Activated T-cell treated with anti-CD3 and anti-CD28 coated beads, Interleukin-2, amount 50 U/mL, for 72 hours (primary cell): ENCODE data around the gene PCED1B. TPM values are rescaled to one million over a fixed set of nuclear protein-coding genes. Genes with fewer than 3 reads are reported as not detected.
A peak's percentile ranks its signal among the peaks of the same experiment; 100 is the strongest.

ENCODE experiments used
- ATAC-seq, 2 donors: fragments of 150-1000 bp; cut with Tn5 transposase; replicated peaks in 1 of 2; 2 replicates each; pipeline ENCODE4 v1.10.0; 2021; ENCODE audit warnings: moderate library complexity in 2 of 2, mild to moderate bottlenecking in 1 of 2
- DNase-seq, 2 donors: peaks; one replicate each; pipeline ENCODE4 v3.0.0; 2021 to 2022; ENCODE audit warnings: mixed read lengths in 1 of 2
- H3K27ac Mint-ChIP-seq: one replicate; pipeline ENCODE4 v1.8.0; 2022; ENCODE audit warnings: mild to moderate bottlenecking, moderate library complexity, mixed read lengths
- H3K27me3 Mint-ChIP-seq: one replicate; pipeline ENCODE4 v1.8.0; 2022; ENCODE audit warnings: low read depth, mixed read lengths
- H3K36me3 Mint-ChIP-seq, 2 donors: one replicate each; pipeline ENCODE4 v1.8.0; 2022; ENCODE audit warnings: mixed read lengths in 2 of 2, mild to moderate bottlenecking in 1 of 2; ENCODE audit not compliant: insufficient read depth in 2 of 2
- H3K4me1 Mint-ChIP-seq: one replicate; pipeline ENCODE4 v1.8.0; 2022; ENCODE audit warnings: low read depth, mixed read lengths
- H3K4me3 Mint-ChIP-seq, 2 donors: one replicate each; pipeline ENCODE4 v1.8.0; 2022; ENCODE audit warnings: mild to moderate bottlenecking in 2 of 2, mixed read lengths in 2 of 2, moderate library complexity in 2 of 2
- H3K9me3 Mint-ChIP-seq, 2 donors: one replicate each; pipeline ENCODE4 v1.8.0; 2022; ENCODE audit warnings: mixed read lengths in 2 of 2
- total RNA-seq, 2 donors: library from RNA; stranded (reverse); gene quantifications; one replicate each; pipeline ENCODE4 v1.2.3, GENCODE V29; 2022

Gene PCED1B
- total RNA-seq, 2 donors from 2014 or later = 73.6 to 91.8 TPM

GRCh38 chr12:47073951-47074350 lies 5.5 kb upstream of the PCED1B start:
- Mint-ChIP-seq H3K27ac (no peak overlapping the region), H3K9me3 (no peaks in the 10 kb centered on the region), H3K4me1 (peaks cover 40% of the 10 kb centered on the region), H3K27me3 (no peaks in the 10 kb centered on the region), H3K36me3 (peaks cover 2 to 3% of the 10 kb centered on the region in 2 donors), H3K4me3 (no peak overlapping the region)
- ATAC-seq (no peak), DNase-seq (no peak)

GRCh38 chr12:47074757-47075156 lies 4.7 kb upstream of the PCED1B start:
- no peak overlapping the region for H3K4me3 Mint-ChIP-seq
- H3K4me1 Mint-ChIP-seq = peaks cover 40% of the 10 kb centered on the region
- ATAC-seq (no peak), DNase-seq (no peak)
- H3K27me3 Mint-ChIP-seq = no peaks in the 10 kb centered on the region
- H3K27ac Mint-ChIP-seq = no peak overlapping the region
- peaks cover 5 to 8% of the 10 kb centered on the region in 2 donors for H3K36me3 Mint-ChIP-seq
- H3K9me3 Mint-ChIP-seq = no peaks in the 10 kb centered on the region

- H3K36me3 Mint-ChIP-seq = peaks cover 5 to 8% of the 10 kb centered on the region in 2 donors
- peak overlapping the region in 1 of 2 donors; percentile 98 for H3K4me3 Mint-ChIP-seq
- DNase-seq (no peak), ATAC-seq (no peak)
- peaks cover 40% of the 10 kb centered on the region for H3K4me1 Mint-ChIP-seq
- H3K27me3 Mint-ChIP-seq = no peaks in the 10 kb centered on the region
- no peak overlapping the region for H3K27ac Mint-ChIP-seq
- no peaks in the 10 kb centered on the region for H3K9me3 Mint-ChIP-seq
Observed at GRCh38 chr12:47075192-47076084, 4.0 kb upstream of the PCED1B start.

- Mint-ChIP-seq H3K27me3 (no peaks in the 10 kb centered on the region), H3K4me1 (peaks cover 54% of the 10 kb centered on the region), H3K4me3 (peak overlapping the region; percentile 98), H3K27ac (peak overlapping the region; percentile 100), H3K9me3 (no peaks in the 10 kb centered on the region), H3K36me3 (peaks cover 7 to 10% of the 10 kb centered on the region in 2 donors)
- DNase-seq = no peak
- no peak for ATAC-seq
Observed at GRCh38 chr12:47077206-47078085, 2.0 kb upstream of the PCED1B start.

GRCh38 chr12:47078086-47078395 lies 1.4 kb upstream of the PCED1B start:
- peaks cover 59% of the 10 kb centered on the region for H3K4me1 Mint-ChIP-seq
- H3K4me3 Mint-ChIP-seq = peak overlapping the region; percentile 98
- DNase-seq (no peak), ATAC-seq (no peak)
- H3K27me3 Mint-ChIP-seq = no peaks in the 10 kb centered on the region
- peaks cover 7 to 10% of the 10 kb centered on the region in 2 donors for H3K36me3 Mint-ChIP-seq
- peak overlapping the region; percentile 100 for H3K27ac Mint-ChIP-seq
- no peaks in the 10 kb centered on the region for H3K9me3 Mint-ChIP-seq

GRCh38 chr12:47078733-47079467 lies 521 bp upstream of the PCED1B start:
- ATAC-seq = peak; percentile 50 to 53
- H3K27ac Mint-ChIP-seq = peak overlapping the region; percentile 100
- H3K4me3 Mint-ChIP-seq = peak overlapping the region; percentile 98
- no peaks in the 10 kb centered on the region for H3K27me3 Mint-ChIP-seq
- peak; percentile 50 to 61 for DNase-seq
- H3K36me3 Mint-ChIP-seq = peaks cover 7 to 10% of the 10 kb centered on the region in 2 donors
- peaks cover 68% of the 10 kb centered on the region for H3K4me1 Mint-ChIP-seq
- no peaks in the 10 kb centered on the region for H3K9me3 Mint-ChIP-seq

- H3K9me3 Mint-ChIP-seq = no peaks in the 10 kb centered on the region
- ATAC-seq = peak; percentile 41 to 47
- H3K27ac Mint-ChIP-seq = peak overlapping the region; percentile 93
- H3K4me3 Mint-ChIP-seq = peak overlapping the region; percentile 89 to 94
- H3K4me1 Mint-ChIP-seq = peaks cover 76% of the 10 kb centered on the region
- peak; percentile 45 to 47 for DNase-seq
- H3K27me3 Mint-ChIP-seq = no peaks in the 10 kb centered on the region
- peaks cover 7 to 10% of the 10 kb centered on the region in 2 donors for H3K36me3 Mint-ChIP-seq
Observed at GRCh38 chr12:47079981-47080724, 732 bp downstream of the PCED1B start.

- Mint-ChIP-seq H3K27ac (peak overlapping the region; percentile 93), H3K9me3 (no peaks in the 10 kb centered on the region), H3K36me3 (peaks cover 7 to 10% of the 10 kb centered on the region in 2 donors), H3K27me3 (no peaks in the 10 kb centered on the region), H3K4me1 (peaks cover 76% of the 10 kb centered on the region), H3K4me3 (peak overlapping the region; percentile 89 to 94)
- ATAC-seq (peak; percentile 43 to 50), DNase-seq (peak; percentile 65 to 70)
Observed at GRCh38 chr12:47080725-47081502, 1.5 kb downstream of the PCED1B start.

- no peaks in the 10 kb centered on the region for H3K27me3 Mint-ChIP-seq
- ATAC-seq (no peak), DNase-seq (no peak)
- H3K4me3 Mint-ChIP-seq = peak overlapping the region in 1 of 2 donors; percentile 94
- peaks cover 7 to 10% of the 10 kb centered on the region in 2 donors for H3K36me3 Mint-ChIP-seq
- no peak overlapping the region for H3K27ac Mint-ChIP-seq
- no peaks in the 10 kb centered on the region for H3K9me3 Mint-ChIP-seq
- H3K4me1 Mint-ChIP-seq = peaks cover 74% of the 10 kb centered on the region
Observed at GRCh38 chr12:47082283-47082682, 2.9 kb downstream of the PCED1B start.

GRCh38 chr12:47082796-47083621 lies 3.6 kb downstream of the PCED1B start:
- H3K9me3 Mint-ChIP-seq = no peaks in the 10 kb centered on the region
- no peaks in the 10 kb centered on the region for H3K27me3 Mint-ChIP-seq
- H3K4me1 Mint-ChIP-seq = peaks cover 67% of the 10 kb centered on the region
- H3K36me3 Mint-ChIP-seq = peaks cover 6 to 8% of the 10 kb centered on the region in 2 donors
- peak overlapping the region; percentile 96 for H3K27ac Mint-ChIP-seq
- DNase-seq = no peak
- ATAC-seq = no peak
- H3K4me3 Mint-ChIP-seq = peak overlapping the region; percentile 66 to 94

GRCh38 chr12:47084172-47084571 lies 4.8 kb downstream of the PCED1B start:
- Mint-ChIP-seq H3K4me3 (peak overlapping the region; percentile 66 to 88), H3K36me3 (peaks cover 4 to 5% of the 10 kb centered on the region in 2 donors), H3K4me1 (peaks cover 57% of the 10 kb centered on the region), H3K9me3 (no peaks in the 10 kb centered on the region), H3K27me3 (no peaks in the 10 kb centered on the region), H3K27ac (peak overlapping the region; percentile 96)
- no peak for DNase-seq
- peak; percentile 25 to 41 for ATAC-seq
